Stimulated activated CD4-positive, alpha-beta T cell treated with anti-CD3 and anti-CD28 coated beads, TNF-alpha, amount 100 ng/mL, for 48 hours (primary cell): ENCODE results near the gene FAAP20.

Experiments used
- DNase-seq, 3 donors: peaks; one replicate each; pipeline ENCODE4 v3.0.0-alpha.2; 2020; ENCODE audit warnings: low read depth in 3 of 3

FAAP20 gene

DNA sequence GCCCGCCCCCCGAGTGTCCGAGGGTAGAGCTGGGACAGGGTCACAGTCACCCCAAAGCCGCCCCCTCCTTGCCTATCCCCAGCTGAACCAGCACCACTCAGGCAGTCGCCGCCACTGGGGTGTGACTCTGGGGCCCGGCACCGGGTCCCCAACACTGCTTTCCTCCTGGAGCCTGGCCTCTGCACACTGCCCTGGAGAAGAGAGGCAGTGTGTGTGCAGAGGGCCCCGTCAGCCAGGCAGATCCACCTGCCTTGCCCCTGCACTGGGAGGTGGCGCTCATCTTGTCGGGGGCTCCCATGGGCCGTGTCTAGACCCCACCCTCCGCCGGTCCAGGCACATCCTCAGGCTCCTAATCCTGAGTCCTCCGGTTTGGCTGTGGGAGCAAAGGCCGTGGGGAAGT, 15.7 kb downstream of the FAAP20 start:
- DNase-seq: no peak

DNA sequence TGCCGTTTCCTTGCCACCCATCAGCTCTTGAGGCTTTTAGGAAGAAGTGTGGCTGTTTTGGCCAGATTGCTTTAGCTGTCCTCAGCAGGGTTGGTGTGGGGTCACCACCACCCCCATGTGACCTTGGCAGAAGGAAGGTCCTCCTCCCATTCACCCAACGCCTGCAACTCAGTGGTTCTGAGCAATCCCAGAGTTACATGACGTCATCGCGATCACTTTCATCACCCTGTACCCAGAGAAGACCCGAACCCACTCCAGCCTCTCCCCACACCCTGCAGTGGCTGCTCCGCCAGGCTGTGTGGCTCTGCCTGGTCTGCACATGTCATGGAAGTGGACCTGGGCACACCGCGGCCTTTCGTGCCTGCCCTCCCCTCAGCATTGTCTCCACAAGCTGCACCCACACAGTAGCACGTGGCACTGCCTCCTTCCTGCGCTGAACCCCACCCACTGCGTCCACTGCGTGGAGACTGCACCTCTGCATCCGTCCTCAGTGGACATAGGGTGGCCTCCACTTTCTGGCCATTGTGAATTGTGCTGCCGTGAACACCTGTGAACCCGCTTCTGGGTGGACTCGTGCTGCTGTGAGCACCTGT, 16.5 kb downstream of the FAAP20 start:
- no peak for DNase-seq

DNA sequence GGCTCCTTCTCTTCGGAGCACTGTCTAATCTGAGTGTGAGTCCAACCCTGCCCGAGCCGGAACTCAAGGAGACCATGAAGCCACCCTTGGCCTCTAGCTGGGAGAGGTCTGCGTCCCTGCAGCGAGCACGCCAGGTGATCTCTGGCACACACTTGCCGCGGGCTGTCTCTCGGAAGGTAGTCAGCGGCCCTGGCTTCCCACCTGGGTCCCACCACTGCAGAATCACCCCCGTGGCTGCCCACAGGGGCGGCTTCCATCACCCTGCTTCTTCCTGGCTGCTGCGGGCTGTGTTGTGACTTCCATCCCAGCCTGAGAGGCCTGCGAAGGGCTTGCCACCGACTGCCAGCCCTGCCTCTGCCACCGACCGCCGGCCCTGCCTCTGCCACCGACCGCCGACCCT, 17.0 kb downstream of the FAAP20 start:
- DNase-seq: no peak

DNA sequence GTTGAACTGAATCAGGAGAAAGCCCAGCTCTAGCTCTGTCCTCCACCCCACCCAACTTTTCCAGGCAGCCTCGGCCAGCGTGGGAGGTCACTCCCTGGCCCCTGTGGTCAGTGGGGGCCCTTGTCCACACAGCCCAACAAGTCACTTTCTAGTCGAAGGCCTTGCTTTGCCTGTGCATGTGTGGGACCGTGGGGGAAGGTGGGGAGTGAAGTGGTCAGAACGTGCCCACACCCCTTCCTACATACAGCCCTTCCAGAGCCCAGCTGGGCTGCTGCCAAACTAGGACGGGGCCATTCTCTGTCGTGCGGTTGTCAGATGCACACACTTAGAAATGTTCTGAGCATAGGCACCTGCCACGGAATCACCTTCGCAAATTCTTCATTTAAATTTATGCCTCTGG, 18.0 kb downstream of the FAAP20 start:
- DNase-seq: no peak

DNA sequence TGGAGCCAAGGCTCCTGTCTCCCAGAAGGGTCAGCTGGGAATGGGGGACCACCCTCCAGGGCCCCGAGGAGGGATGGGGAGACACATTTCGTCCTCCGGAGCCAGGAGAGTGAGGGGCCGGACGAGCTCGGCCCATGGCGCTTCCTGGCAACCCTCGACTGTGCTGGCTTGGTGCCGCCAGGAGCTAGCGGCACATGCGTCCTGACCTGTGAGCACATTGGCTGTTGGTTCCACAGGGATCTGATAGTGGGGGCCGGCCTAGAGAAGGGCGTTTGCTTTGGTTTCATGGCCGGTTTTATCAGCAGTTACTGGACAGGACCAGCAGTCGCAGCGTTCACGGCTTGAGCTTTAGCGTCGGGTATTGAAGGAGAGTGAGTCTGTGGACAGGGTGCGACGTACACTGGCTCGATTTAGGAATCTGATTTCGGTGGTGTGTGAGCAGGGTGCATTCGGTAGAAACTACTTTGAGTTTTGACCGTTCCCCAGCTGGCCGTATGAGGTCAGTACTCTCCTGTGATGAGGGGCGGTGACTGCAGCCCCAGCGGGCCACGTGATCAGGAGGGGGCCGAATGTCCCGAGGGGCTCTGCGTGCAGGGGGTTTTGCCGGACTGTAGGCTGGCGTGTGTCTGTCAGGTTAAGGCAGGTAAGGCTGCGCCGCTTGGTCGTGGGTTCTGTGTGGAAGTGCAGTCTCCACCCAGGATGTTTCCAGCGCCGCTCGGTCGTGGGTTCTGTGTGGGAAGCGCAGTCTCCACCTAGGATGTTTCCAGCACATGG, 18.7 kb downstream of the FAAP20 start:
- no peak for DNase-seq

DNA sequence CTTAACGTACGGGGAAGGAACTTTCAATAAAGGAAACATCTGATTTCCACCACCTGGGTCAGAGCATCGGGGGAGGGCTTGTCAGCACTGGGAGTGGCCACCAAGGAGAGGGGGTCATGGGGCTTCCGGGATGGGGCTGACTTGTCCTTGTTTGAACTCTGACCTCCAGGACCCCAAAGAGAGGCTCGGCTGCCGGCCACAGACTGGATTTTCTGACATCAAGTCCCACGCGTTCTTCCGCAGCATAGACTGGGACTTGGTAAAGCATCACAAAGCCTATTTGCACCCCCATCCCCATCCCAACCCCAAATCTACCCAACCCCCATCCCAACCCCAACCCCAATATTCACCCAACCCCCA, 19.5 kb downstream of the FAAP20 start:
- no peak for DNase-seq

DNA sequence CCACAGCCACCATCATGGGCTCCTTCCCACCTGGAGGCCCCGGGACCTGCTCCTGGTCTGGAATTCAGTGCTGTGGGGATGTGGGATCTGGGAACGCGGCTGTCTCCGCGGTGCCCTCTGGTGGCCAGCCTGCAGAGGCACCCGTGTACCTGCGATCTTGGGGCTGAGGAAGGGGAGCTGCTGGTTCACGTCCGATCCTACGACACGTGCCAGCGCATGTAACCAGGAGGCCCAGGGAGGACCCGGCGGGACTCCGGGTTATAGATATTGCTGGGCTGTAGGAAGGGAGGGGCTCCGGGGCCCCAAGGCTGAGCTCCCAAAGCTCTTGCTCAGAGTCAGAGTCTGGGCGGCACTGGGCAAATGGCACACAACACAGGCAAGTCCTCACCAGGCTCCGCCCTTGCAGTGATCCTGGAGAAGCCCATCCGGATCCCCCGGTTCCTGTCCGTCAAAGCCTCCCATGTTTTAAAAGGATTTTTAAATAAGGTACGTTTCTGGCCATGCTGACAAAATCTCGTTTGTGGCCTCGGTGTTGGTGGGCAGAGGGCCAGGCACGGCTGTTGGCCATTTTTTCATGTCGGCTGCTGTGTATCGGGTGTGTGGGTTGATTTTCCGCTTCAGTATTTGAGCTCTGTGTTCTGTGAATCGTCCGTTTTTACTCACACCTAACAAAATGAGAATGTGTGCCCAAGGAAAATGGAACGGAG, 20.1 kb downstream of the FAAP20 start:
- DNase-seq: peak in 1 of 3 donors; percentile 30

DNA sequence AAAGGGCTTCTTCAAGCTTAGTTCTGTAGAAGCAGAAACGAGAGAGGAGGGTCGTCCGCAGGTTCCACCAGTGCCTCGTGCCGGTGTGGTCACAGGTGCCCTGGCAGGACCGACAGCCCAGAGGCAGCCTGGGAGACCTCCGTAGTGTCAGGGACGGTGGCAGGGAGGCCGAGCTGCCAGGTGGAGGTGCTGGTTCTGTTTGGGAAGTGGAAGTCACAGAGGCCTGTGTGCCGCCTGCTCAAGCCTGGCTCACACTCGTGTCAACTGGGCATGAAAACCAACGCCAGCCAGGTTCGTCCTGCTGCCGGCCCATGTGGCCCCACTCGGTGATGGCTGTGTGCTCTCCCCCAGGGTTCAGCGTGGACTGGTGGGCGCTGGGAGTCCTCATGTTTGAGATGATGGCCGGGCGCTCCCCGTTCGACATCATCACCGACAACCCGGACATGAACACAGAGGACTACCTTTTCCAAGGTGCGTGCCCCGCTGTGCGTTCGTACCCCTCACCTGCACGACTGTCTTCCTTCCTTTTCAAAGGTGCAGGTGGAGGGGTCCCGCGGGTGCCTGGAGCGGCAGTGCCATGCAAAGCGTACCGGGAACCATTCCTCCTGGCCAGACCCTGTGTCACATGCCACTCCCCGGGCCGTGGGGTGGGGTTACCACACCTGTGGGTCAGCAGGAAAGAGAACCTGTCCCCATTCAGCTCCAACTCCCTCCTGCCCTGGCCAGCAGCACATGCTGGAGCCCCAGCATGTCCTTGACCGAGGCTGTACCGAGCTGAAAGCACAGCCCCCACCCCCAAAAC, 20.8 kb downstream of the FAAP20 start:
- DNase-seq: no peak

DNA sequence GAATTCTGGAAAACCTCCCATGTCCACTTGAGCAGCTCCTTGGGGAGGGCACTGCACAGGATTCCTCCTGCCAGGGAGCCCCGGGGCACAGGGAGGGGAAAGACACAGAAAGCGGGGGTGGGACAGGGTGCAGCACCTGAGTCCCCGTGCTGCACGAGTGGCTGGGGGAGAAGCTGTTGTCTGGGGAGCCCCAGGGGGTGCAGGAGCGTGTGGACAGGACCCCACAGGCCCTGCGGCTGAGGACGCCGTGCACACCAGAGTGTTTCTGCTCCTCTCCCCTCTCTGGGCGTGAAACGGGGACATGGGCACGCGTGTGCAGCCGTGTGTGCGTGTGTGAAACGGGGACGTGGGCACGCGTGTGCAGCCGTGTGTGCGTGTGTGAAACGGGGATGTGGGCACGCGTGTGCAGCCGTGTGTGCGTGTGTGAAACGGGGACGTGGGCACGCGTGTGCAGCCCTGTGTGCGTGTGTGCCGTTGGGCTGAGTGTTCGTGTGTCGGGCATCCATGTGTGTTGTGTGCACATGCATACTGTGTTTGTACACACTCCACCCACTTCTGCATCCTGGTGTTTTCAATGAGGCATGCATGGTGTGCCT, 21.9 kb downstream of the FAAP20 start:
- no peak for DNase-seq

DNA sequence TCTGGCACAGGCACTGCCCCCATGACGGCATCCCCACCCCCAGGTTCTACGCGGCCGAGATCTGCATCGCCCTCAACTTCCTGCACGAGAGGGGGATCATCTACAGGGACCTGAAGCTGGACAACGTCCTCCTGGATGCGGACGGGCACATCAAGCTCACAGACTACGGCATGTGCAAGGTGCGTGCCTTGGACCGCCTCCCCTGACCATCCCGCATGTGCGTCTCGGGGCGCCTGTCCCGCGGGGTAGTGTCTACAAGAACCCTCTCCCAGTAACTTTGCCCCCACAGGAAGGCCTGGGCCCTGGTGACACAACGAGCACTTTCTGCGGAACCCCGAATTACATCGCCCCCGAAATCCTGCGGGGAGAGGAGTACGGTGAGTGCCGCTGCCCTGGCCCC, 22.6 kb downstream of the FAAP20 start:
- DNase-seq: no peak

DNA sequence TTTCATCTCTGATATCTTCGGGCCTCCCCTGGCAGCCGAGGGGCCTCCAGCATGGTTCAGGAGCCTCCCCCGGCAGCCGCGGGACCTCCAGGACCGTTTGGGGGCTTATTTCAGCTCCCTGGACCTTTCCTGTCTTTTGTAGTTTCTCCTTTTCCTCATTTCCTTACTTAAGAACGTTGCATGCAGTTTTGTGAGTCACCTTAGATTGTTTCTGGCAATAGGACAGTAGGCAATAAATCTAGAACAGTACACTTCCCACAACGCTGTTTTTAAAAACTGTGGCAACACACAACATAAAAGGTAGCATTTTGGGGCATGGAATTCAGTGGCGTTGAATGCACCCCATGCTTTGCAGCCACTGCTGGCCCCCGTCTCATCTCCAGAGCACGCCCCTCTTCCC, 24.4 kb downstream of the FAAP20 start:
- DNase-seq: no peak

DNA sequence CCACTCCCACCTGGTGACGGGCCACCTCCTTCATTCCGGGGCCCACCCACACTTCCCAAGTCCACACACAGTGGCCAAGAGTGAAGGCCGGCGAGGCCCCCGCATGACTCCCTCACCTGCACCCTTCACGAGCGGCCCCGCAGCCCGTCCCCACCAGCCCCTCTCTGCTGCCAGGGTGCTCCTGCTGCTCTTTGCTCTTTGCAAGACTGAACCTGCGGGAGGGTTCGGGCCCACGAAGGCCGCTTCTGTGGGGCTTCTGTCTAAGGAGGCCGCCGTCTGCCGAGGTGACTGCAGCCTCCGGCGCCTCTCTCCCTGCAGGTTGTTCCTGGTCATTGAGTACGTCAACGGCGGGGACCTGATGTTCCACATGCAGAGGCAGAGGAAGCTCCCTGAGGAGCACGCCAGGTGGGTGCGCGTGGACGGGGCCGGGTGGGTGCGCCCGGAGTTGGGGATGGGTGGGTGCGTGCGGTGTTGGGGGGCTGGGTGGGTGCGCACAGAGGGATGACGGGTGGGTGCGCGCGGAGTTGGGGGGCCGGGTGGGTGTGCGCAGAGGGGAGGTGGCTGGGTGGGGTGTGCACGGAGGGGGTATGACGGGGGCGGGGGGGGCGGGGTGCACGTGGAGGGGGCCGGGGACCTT, 25.3 kb downstream of the FAAP20 start:
- no peak for DNase-seq

DNA sequence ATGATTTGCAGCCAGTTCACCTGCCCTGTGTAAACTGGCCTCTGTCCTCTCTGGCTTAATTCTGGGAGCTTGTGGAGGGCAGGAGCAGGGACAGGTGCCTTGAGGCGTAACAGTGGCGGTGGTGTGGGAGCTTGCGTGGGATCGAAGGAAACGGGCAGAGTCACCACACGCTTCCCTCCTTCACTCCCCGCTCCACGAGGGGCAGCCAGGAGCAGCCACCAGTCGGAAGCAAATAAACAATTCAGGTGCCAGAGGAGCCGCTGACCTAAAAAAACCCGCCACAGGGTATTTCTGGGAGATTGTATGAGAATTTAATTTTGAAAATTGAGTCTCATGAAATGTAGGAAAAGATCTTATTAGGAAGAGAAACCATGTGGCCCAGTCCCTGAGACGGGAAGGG, 26.0 kb downstream of the FAAP20 start:
- DNase-seq: no peak

DNA sequence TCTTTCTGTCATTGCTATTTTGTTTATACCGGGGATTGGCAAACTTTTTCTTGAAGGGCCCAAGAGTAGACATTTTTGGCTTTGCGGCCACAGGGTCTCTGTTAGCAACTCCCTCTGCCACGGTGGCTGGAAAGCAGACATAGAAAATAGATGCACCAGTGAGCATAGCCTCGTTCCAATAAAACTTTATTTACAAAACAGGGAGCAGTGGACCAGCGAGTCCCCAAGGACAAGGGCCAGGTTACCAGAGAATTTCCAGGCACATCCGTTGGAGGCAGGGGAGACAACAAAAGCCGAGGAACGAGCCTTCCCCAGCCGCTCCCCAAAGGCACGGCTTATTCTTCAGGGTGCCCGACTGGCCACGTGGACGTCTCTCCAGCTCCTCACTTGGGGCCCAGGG, 26.5 kb downstream of the FAAP20 start:
- DNase-seq: no peak

DNA sequence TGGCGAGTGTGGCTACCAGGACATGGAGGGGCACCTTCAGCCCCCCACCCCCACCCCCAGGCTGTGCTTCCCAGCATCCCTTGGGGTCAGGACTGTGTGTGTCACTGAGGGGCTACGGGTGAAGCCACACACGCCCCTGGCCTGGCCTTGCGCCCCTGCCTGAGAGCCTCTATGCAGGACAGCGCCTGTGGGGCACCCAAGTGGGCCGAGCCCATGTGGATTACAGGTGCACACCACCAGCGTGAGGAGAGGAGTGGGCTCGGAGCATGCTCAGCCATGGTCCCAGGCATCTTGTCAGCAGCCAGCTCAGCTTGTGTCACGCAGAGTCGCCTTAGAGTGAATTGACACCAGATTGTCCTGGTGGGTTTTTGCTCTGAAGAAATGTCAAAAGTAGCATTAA, 27.9 kb downstream of the FAAP20 start:
- DNase-seq: no peak

DNA sequence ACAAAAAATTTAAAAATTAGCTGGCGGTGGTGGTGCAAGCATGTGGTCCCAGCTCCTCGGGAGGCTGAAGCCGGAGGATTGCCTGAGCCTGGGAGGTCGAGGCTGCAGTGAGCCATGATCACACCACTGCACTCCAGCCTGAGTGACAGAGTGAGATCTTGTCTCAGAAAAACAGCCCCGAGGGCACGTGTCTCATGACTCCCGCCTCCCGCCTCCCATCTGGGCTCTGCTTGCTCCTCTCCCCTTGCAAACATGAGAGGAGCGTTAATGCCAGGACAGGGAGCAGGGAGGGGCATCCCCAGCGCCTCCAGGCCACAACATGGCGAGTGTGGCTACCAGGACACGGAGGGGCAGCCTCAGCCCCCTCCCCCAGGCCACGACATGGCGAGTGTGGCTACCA, 28.3 kb downstream of the FAAP20 start:
- DNase-seq: no peak

DNA sequence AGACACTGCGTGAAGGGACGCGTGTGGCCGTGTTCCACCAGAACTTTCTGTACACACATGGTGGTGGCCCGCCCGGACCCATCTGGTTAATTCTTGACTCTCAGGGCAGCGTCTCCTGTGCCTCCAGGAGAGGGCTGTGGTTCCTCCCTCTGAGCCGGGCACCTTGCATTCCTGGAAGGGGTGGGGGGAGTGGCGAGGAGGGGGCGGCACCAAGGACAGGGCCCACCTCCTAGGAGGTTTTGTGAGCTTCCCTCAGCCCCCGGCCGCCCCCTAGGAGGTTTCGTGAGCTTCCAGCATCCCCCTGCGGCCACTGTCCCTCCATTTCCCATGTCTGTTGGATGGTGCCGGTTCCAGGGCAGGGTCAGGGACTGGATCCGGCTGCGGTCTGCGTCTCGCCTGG, 28.9 kb downstream of the FAAP20 start:
- no peak for DNase-seq

DNA sequence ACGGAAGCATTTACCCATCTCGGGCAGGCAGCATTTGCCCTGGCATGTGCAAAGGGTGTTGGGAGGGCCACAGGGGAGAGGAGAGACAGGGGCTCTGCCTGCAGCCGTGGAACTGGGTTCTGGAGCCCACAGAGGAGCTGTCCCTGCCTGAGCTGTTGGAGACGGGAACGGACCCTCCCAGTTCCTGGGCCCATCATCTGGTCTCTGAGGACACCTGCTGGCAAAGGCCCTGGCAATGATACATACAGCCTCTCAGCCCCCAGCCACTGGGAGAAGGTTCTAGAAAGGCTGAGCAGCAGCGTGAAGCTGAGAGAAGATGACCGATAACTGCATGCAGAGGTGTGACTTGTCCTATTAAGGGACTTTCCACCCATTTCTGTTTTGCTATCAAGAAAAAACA, 31.4 kb downstream of the FAAP20 start:
- no peak for DNase-seq

DNA sequence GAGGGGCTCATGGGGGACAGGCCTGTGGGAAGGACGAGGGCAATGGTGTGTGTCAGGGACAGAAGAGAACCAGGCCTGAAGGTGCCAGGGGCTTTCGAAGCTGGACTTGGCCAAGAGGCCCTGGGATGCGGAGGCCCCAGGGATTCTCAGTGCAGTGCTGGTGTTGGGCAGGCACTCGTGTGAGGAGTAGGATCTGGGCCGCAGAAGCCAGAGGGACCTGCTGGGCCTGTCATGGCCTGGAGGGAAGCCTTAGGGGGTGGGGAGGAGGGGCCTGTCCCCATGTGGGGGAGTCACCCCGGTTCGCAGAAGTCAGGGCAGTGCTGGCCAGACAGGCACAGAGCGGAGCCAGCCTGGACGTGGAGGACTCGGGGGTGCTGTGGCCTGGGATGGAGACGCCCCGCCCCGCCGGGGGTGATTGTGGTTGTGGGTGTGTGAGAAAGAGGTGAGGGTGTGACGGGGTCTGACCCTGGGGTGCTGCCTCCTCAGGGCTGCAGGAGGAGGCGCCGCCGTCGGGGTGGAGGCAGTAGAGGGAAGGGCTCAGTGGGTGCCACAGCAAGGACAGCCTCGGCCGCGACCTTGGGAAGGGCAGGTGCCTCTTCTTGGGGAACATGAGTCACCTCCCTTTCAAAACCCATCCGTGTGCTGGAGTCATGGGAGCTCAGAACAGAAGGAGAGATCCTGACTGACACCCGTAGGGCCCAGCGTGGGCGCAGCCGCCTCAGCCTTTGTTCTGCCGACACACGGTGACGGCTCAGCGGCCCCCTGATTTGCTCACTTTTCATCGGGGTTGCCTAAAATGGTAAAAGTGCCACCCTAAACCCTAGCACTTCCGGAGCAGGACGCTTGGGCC, 33.9 kb downstream of the FAAP20 start:
- DNase-seq: no peak

DNA sequence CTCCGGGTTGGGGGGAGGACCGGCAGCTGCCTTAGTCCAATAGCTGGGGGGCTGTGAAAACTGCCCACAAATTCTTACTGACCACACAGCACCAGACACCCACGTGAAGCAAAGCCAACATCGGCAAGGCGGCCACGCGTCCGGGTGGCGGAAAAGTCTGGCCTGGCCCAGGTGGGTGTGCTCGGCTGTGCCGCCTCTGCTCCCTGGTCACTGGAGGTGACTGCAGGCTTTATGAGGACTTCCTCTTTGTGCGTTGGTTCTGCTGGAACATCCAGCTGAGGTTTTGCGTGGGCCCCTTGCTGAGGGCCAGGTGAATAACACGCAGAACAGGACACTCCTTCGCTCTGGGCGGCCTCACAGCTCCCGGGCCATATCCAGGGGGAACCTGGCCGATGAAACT, 35.4 kb downstream of the FAAP20 start:
- no peak for DNase-seq

DNA sequence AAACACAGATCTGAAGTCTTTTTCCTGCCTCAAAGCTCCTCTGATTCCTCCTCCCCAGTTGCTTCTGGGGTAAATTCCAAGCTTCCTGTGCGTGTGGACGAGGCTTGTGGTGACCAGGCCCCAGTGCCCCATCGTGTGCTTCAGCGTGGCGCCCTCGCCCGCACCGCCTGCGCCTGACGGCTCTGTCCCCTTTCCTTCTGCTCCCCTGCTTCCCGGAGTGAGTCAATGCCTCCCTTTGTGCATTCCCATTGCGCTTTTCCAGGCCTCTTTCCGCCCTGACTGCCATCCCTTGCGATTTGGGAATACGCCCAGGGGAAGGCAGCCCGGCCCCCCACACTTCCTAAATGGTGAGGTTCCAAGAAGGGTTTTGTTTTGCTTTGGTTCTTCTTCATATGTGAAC, 36.3 kb downstream of the FAAP20 start:
- DNase-seq: no peak
